ENCODE measurements around the gene CAPSL.
"Not testable (repeated sequence)": the region's sequence is repeated elsewhere in the genome, so short reads cannot be mapped to it uniquely, and the experiment has no call there.

The CAPSL gene

DNA sequence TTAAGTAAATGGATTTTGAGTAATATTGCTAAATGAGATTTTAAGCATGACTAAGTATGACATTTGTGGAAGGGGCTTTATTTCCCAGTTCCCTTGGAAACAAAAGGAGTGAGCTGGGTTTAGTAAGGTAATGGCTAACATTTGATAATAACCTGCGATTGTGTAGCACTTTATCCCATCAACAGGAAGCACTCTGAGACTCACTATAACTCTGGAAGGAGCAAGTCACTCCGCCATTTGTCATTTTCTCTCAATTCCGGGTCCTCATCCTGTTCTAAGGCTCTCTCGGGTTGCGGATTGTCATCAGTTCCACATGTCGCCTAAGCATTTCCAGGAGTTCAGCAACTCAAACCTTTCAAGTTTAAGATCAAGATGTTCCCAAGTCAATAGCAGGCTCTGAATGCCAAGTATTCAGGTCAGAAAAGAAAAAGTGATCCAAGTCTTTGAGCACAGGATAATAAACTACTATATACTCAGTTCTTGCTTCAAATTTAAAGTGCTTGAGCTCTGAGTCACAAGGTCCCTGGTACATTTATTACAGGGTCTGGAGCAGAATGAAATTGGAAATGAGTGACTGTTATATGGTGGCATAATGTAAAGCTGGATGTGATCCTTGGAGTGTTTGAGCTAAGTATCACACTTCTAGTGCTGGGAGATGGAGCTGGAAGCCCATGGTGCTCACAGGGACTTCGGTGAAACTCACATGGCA lies 39.3 kb downstream of the CAPSL start:
- no peak for DNase-seq
- Mint-ChIP-seq H3K27me3 (no peaks in the 10 kb centered on the region), H3K4me1 (ENCODE audit: low read depth) (peaks cover 59% of the 10 kb centered on the region), H3K9me3 (peaks cover 2% of the 10 kb centered on the region), H3K27ac (peak overlapping the region; percentile 76), H3K36me3 (ENCODE audit: low read depth) (peaks cover 2% of the 10 kb centered on the region), H3K4me3 (no peak overlapping the region)

DNA sequence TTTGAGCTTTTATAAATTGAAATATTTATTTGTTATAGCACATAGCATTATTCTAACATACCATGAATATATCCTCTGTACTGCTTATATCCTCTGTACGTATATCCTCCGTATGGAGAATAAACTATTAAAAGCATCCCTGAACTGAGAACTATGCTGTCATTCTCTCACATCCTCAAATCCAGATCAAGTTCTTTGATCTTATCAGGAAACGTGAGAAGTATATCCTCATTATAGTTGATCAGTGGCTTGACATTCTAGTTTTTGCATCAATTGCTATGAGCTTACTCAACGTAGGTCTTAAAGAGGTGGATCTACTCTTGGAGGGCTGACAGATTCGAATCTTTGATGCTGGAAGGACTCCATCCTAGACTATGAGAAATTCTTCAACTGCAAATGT lies 44.3 kb downstream of the CAPSL start:
- no peak for DNase-seq
- no peaks in the 10 kb centered on the region for H3K9me3 Mint-ChIP-seq
- no peaks in the 10 kb centered on the region for H3K27me3 Mint-ChIP-seq
- peaks cover 11% of the 10 kb centered on the region for H3K4me1 Mint-ChIP-seq (ENCODE audit: low read depth)
- H3K4me3 Mint-ChIP-seq = no peak overlapping the region
- H3K27ac Mint-ChIP-seq = no peak overlapping the region
- H3K36me3 Mint-ChIP-seq (ENCODE audit: low read depth) = no peaks in the 10 kb centered on the region

DNA sequence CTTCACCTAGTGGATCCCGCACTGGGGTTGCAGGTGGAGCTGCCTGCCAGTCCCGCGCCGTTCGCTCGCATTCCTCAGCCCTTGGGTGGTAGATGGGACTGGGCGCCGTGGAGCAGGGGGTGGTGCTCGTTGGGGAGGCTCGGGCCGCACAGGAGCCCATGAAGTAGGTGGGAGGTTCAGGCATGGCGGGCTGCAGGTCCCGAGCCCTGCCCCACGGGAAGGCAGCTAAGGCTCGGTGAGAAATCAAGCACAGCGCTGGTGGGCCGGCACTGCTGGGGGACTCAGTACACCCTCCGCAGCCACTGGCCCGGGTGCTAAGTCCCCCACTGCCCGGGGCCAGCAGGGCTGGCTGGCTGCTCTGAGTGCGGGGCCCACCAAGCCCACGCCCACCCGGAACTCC lies 45.6 kb downstream of the CAPSL start:
- not testable (repeated sequence) for H3K27me3 Mint-ChIP-seq; H3K27ac Mint-ChIP-seq; H3K4me1 Mint-ChIP-seq (ENCODE audit: low read depth); H3K36me3 Mint-ChIP-seq (ENCODE audit: low read depth); DNase-seq; H3K9me3 Mint-ChIP-seq; H3K4me3 Mint-ChIP-seq

DNA sequence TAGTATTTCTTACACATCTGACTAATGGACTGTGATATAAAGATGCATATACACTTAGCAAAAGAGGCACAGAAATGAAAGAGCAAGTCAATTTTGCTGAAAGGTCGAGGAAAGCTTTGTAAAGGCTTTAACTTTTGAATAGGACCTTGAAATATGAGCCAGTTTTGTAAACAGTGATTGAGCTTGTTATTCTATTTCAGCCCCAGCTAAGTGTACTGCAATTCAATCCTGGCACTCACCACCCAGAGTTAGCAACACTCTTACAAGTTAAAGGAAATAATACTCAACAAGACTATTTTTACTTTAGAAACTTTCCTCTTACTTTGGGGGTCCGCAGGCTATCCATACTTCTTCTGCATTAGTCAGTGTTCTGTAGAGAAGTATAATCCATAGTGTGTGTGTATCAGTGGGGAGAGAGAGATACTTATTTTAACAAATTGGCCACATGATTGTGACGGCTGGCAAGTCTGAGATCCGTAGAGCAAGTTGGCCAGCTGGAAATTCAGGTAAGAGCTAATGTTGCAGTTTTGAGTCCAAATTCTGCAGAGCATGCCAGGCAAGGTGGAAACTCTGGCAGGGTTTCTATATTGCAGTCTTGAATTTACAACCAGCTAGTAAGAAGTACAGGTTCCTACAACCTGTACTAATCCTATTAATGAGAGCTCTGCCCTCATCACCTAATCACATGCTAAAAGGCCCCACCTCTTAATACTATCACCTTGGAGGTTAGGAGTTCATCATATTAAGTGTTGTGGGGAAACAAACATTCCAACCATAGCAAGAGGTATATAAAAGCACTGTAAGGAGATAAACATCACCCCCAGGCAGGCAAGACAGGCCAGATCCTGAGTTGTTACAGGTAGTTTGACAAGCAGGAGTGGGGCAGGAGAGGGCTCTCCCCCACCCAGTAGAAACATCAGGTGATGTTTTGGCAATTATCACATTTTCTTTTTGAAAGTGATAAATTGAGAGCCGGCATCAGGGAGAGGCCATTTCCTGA lies 48.1 kb downstream of the CAPSL start:
- no peak for DNase-seq
- H3K4me1 Mint-ChIP-seq (ENCODE audit: low read depth) = peaks cover 3% of the 10 kb centered on the region
- no peak overlapping the region for H3K4me3 Mint-ChIP-seq
- H3K27ac Mint-ChIP-seq = no peak overlapping the region
- no peaks in the 10 kb centered on the region for H3K36me3 Mint-ChIP-seq (ENCODE audit: low read depth)
- no peaks in the 10 kb centered on the region for H3K27me3 Mint-ChIP-seq
- H3K9me3 Mint-ChIP-seq = no peaks in the 10 kb centered on the region

DNA sequence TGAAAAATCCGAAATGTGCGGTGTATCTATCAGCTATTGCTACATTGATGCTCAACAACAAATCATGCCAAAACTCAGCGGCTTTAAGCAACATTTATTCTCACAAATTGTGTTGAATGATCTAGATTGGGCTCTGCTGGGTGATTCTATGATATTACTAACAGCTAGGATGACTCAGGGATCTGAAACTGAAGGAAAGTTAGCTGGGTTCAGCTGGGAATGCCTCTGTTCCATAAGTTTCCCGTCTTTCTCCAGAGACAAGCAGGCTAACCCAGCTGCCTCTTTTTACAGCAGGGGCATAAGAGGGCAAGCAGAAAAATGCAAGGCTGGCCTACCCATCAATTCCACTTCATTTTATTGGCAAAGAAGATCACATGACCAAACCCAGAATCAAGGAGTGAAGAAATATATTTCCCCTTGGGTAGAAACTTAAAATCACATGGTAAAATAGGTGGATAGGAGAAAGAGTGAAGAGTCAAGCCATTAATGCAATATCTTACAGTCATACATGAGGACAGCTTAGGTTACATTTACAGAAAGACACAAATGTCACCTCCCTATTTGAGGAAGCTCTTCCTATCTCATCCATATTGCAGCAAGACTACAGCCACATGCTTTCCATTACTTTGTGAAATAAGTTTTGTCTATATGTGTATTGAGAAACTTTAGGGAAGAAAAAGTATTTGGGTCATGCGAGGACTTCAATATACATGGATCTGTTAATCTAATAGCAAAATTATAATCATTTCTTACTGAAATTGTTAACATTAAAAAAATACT lies 50.9 kb downstream of the CAPSL start:
- H3K4me1 Mint-ChIP-seq (ENCODE audit: low read depth) = peaks cover 24% of the 10 kb centered on the region
- H3K36me3 Mint-ChIP-seq (ENCODE audit: low read depth) = peaks cover 8% of the 10 kb centered on the region
- no peaks in the 10 kb centered on the region for H3K27me3 Mint-ChIP-seq
- H3K27ac Mint-ChIP-seq = no peak overlapping the region
- H3K9me3 Mint-ChIP-seq = peaks cover 6% of the 10 kb centered on the region
- no peak for DNase-seq
- H3K4me3 Mint-ChIP-seq = no peak overlapping the region

DNA sequence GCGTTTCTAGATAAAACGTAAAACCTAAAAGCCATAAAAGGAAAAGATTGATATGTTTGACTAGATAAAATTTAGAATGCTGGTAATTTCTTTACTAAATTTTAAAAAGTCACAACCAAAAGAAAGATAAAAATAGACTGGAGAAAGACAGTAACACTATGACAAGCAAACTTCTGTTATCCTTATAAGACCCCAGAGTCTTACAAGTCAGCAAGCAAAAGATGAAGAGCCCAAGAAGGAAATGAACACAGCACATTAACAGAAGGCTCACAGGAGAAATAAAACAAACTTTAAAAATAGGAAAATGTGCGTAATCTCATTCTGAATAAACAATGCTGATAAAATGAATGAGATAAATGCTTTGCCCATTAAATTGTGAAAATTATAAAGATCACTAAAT lies 52.0 kb downstream of the CAPSL start:
- Mint-ChIP-seq H3K4me1 (ENCODE audit: low read depth) (peaks cover 35% of the 10 kb centered on the region), H3K9me3 (peaks cover 6% of the 10 kb centered on the region), H3K36me3 (ENCODE audit: low read depth) (peaks cover 12% of the 10 kb centered on the region), H3K27ac (no peak overlapping the region), H3K27me3 (no peaks in the 10 kb centered on the region), H3K4me3 (no peak overlapping the region)
- no peak for DNase-seq

DNA sequence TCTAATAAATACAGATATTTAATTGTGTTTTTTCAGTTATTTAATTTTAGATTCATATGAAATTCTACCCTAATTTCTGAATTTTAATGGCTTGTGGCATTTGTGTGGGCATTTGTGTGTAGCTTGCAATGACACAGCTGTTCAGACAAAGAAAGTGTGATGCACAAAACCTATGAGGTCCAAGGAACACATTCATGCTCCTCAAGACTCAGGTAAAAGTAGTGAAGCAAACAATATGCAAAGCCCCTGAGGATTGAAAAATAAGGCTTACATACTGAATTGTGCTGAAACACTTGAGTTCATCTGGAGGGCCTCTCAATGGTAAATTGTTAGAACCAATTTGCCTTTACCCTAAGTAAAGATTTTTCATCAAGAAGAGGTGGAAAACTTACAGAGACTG lies 53.6 kb downstream of the CAPSL start:
- Mint-ChIP-seq H3K4me1 (ENCODE audit: low read depth) (peaks cover 48% of the 10 kb centered on the region), H3K27ac (peak overlapping the region; percentile 39), H3K4me3 (no peak overlapping the region), H3K27me3 (no peaks in the 10 kb centered on the region), H3K36me3 (ENCODE audit: low read depth) (peaks cover 28% of the 10 kb centered on the region), H3K9me3 (peaks cover 8% of the 10 kb centered on the region)
- no peak for DNase-seq

DNA sequence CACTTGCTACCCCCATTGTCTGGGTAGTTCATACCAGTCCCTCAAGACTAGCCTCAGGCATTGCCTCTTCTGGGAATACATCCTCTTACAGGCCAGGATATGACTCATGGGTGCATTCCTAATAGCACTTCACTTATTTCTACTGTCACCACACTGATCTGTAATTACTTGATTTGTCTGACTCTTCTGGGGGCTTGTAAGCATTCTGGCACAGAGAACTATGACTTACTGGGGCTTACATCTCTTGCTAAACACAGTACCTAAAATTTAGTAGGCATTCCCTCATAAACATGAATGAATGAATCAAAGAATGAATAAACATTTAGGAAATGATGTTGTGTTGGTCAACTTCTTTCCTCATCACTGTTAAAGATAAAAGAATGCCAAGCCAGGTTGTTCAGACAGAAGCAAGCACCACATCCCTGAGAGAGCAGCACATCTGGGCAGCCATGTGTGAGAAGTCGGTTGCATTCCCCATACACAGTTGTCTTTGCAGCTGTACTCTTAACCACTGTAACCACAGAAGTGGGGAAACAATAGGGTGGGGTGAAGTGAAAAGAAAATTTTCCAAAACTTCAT lies 54.1 kb downstream of the CAPSL start:
- Mint-ChIP-seq H3K36me3 (ENCODE audit: low read depth) (peaks cover 33% of the 10 kb centered on the region), H3K27me3 (no peaks in the 10 kb centered on the region), H3K4me3 (peak overlapping the region; percentile 38), H3K4me1 (ENCODE audit: low read depth) (peaks cover 53% of the 10 kb centered on the region), H3K27ac (peak overlapping the region; percentile 93), H3K9me3 (peaks cover 8% of the 10 kb centered on the region)
- no peak for DNase-seq

DNA sequence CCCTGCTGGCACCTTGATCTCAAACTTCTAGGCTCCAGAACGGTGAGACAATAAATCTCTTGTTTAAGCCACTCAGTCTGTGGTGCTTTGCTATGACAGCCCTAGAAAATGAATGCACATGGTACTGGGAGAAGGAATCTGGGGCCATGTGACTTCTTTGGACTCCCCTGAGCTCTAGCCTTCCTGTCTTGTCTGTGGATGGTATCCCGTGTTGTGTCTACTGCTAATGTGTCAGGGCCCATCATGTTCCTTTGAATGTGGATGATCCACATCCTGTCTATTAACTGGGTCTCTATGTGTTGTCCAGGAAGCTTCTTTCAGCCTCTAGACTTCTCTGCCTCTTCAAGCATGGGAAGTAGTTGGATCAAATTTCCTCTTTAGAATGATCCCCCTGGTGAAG lies 56.7 kb downstream of the CAPSL start:
- Mint-ChIP-seq H3K9me3 (peaks cover 13% of the 10 kb centered on the region), H3K27ac (peak overlapping the region; percentile 27), H3K4me1 (ENCODE audit: low read depth) (peaks cover 78% of the 10 kb centered on the region), H3K36me3 (ENCODE audit: low read depth) (peaks cover 58% of the 10 kb centered on the region), H3K4me3 (no peak overlapping the region), H3K27me3 (no peaks in the 10 kb centered on the region)
- no peak for DNase-seq

DNA sequence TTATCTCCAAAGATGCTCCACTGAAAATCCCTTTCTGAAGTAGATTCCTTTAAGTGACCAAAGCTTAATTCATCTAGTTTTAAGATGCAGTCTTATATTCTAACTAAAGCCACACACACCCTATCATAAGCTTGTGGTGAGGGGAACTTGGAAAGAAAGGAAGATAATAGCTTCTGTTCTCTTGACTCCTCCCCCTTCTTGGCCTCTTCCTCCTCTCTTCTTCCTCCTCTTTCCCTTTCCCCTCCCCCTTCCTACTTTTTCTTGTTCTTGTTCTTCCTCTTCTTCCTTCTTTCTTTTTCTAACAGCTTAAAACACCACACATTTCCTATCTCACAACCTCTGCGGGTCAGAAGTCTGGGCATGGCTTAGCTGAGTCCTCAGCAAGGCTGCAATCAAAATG lies 58.3 kb downstream of the CAPSL start:
- Mint-ChIP-seq H3K27me3 (no peaks in the 10 kb centered on the region), H3K9me3 (peaks cover 18% of the 10 kb centered on the region), H3K4me1 (ENCODE audit: low read depth) (peaks cover 93% of the 10 kb centered on the region), H3K4me3 (no peak overlapping the region), H3K27ac (peak overlapping the region; percentile 81), H3K36me3 (ENCODE audit: low read depth) (peaks cover 75% of the 10 kb centered on the region)
- no peak for DNase-seq

DNA sequence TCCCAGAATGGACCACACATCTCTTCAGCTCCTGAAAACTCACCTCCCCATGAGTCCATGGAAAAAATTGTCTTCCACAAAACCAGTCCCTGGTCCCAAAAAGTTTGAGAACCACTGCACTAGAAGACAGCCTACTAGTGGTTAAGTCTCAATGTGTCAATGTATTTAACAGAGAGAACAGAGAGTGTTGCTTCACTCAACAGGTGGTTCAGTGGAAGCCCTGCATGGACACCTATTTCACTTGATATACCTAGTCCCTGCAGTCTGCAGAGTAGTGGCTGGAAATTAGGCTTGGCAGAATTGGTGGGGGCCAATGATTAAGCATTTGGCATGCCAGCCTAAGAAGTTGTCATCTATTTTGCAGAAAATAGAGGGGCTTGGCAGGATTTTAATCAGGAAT lies 58.8 kb downstream of the CAPSL start:
- Mint-ChIP-seq H3K27me3 (no peaks in the 10 kb centered on the region), H3K27ac (peak overlapping the region; percentile 58), H3K4me3 (no peak overlapping the region)

DNA sequence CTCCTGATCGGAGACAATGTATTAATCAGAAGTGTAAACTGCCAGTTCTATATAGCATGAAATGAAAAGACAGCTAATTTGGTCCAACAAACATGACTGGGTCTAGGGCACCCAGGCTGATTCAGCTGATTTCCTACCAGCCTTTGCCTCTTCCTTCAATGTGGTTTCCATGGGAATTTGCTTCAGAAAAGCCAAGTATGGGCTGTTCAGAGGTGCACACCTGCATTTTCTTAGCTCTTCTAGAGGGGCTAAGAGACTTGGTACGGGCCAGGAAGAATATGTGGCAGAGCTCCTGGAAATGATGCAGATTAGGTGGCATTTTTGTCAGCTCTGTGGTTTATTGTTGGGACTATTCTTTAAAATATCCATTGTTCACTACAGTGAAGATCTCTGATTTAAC lies 59.3 kb downstream of the CAPSL start:
- peak overlapping the region; percentile 79 for H3K27ac Mint-ChIP-seq
- no peak overlapping the region for H3K4me3 Mint-ChIP-seq
- no peak for DNase-seq
- peaks cover 85% of the 10 kb centered on the region for H3K36me3 Mint-ChIP-seq (ENCODE audit: low read depth)
- H3K4me1 Mint-ChIP-seq (ENCODE audit: low read depth) = peaks cover 95% of the 10 kb centered on the region
- no peaks in the 10 kb centered on the region for H3K27me3 Mint-ChIP-seq
- peaks cover 21% of the 10 kb centered on the region for H3K9me3 Mint-ChIP-seq

More for the DNA sequence above, 58.8 kb downstream of the CAPSL start:
- no peak for DNase-seq
- Mint-ChIP-seq H3K36me3 (ENCODE audit: low read depth) (peaks cover 80% of the 10 kb centered on the region), H3K9me3 (peaks cover 18% of the 10 kb centered on the region), H3K4me1 (ENCODE audit: low read depth) (peaks cover 94% of the 10 kb centered on the region)

DNA sequence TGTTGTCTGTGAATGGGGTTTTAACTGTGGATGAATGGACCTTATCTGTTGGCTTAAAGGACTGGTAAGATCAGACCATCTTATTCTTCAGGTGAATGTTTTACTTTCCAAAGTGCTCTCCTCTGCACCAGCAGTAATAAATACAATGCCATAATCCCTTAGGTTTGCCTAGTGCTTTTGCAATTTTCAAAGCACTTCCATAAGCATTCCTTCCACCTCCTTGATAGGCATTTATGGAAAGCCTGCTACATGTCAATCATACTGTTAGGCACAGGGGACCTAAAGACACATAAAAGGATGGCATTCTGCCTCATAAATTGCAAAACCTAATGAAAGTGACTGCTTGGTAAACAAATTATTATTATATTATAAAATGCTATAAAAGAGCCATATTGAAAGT lies 60.3 kb downstream of the CAPSL start:
- H3K4me3 Mint-ChIP-seq = no peak overlapping the region
- H3K27ac Mint-ChIP-seq = peak overlapping the region; percentile 89
- H3K36me3 Mint-ChIP-seq (ENCODE audit: low read depth) = peaks cover 89% of the 10 kb centered on the region
- no peaks in the 10 kb centered on the region for H3K27me3 Mint-ChIP-seq
- H3K9me3 Mint-ChIP-seq = peaks cover 21% of the 10 kb centered on the region
- peaks cover 95% of the 10 kb centered on the region for H3K4me1 Mint-ChIP-seq (ENCODE audit: low read depth)
- DNase-seq = no peak

DNA sequence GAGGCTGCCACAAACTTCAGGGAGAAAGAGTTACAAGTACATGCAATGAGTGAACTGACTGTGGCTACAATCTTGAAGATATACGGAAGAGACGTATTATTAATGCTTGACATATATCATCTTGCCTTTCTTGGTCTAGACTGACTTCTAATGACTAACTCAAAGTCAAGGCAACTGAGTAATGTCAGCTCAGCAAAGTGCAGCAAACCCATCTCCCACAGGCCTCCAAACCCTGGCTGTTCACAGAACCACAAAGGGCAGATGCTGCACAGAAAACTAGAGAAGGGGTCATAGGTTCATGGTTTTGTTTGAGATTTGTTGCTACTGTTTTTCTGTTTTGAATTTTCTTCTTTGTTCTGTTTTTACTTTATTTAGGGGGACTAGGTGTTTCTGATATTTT lies 60.8 kb downstream of the CAPSL start:
- Mint-ChIP-seq H3K27ac (peak overlapping the region; percentile 89), H3K4me1 (ENCODE audit: low read depth) (peaks cover 93% of the 10 kb centered on the region), H3K27me3 (no peaks in the 10 kb centered on the region), H3K36me3 (ENCODE audit: low read depth) (peaks cover 91% of the 10 kb centered on the region), H3K4me3 (no peak overlapping the region), H3K9me3 (peaks cover 21% of the 10 kb centered on the region)
- no peak for DNase-seq

Measured in activated T-cell treated with anti-CD3 and anti-CD28 coated beads, Interleukin-2, amount 50 U/mL, for 24 hours (primary cell).